Renal pelvis (tissue), 4 donors: ENCODE data around the gene SSUH2. TPM values are rescaled to one million over a fixed set of nuclear protein-coding genes. Genes with fewer than 3 reads are reported as not detected.

ENCODE experiments used
- DNase-seq: peaks from one replicate; pipeline ENCODE4 v3.0.0-alpha.2; 2013
- polyA plus RNA-seq, 3 donors: library from polyadenylated mRNA; unstranded; fragments of 120-200 nt; gene quantifications; one replicate each; pipeline ENCODE4 v1.2.1, GENCODE V29; 2013; ENCODE audit not compliant: insufficient read length in 3 of 3

Gene SSUH2
- polyA plus RNA-seq, 3 donors: 4.6 to 5.3 (median 5.0) TPM

DNA sequence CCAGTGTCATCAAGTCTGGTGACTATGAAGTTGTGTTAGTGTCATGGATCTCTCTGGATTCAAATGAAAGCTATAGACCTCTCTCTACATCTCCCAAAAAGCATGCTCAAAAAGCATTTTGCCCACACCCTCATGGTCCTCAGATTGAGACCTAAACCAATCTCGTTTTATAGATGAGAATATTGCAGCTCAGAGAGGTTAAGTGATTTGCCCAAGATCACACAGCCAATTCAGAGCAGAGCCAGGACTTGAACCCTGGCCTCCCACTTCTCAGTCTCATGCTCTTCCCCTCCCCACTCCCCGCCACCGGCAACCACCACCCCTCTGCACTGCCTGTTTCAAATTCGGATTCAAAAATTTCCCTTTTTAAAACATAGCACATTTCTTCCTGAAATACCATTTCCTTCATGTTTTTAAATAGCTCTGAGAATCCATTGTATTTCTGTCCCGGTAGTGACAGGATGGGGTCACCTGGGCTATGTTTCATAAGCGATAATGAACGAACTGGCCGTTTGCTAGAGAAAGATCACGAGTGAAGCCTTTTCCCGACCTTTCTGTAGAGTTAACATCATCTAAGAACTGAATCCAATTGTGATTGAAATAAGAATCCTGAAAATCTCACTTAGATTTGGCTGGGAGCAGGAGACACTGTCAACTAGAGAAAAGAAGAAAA lies 769 bp downstream of the SSUH2 start:
- DNase-seq: no peak

DNA sequence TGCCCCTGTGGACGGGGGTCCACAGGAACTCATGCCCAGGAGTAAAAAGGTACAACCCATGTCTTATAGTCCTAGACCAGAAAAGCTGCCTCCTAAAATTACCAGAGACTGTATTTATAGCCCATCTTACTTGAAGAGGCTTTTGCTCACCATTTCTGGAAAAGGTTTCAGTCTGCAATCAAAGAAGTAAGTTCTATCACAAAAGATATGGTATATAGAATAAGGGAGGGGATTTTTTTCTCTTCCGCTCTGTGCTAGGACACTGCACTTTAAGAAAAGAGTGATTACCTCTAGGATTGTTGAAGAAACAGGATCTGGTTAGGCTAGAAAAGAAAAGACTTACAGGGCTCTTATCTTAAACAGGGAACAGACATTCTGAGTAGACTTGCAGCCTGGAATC lies 2.6 kb downstream of the SSUH2 start:
- DNase-seq: no peak

DNA sequence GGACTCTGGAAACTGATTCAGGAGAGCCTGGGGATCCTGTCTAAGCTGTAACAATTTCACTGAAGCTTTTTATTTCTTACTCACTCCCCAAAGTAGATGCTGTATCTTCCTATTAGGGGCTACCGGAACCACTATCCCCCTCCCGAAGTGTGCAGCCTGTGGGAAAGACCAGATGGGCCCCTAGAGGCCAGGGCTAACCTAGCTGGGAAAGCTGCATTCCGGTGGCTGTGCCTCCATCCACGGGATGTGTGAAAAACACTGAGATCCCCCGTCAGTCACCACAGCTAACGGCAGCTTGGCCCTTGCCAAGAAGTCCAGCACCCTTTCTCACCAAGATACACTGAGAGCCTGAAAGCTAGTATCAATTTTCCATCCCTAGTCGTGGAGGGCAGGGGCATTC lies 3.1 kb downstream of the SSUH2 start:
- no peak for DNase-seq

DNA sequence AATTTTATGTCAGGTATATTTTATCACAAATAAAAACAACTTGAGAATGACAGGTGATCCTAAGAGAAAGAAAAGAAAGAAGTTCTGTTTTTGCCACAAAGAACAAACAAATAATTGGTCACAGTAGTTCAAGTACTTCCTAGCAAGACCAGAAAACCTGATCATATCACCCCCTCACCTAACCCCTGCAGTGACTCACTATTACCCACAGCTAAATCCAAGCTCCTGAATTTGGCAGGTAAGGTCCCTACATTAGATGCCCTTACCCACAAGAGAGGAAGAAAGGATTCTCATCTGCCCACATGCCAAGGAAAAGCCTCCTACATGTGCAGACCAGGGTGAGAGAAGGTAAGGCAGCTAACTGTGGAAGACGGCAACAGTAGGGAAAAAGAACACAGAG lies 4.4 kb downstream of the SSUH2 start:
- no peak for DNase-seq

DNA sequence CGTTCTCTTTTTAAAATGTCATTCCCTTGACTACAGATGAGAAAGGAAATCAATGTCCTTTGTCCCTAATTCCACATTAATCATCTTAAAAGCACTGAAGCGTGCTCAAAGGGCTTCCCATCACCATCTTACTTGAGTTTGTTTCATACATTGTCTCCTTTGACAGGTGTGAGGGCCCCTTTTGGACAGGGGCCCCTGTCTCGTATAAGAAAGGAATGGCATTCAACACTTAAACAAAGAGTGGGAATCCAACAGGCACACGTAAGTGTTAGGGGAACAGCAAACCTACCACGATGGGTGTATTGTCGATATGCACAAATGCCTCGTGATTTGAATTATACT lies 5.0 kb downstream of the SSUH2 start:
- DNase-seq: no peak

DNA sequence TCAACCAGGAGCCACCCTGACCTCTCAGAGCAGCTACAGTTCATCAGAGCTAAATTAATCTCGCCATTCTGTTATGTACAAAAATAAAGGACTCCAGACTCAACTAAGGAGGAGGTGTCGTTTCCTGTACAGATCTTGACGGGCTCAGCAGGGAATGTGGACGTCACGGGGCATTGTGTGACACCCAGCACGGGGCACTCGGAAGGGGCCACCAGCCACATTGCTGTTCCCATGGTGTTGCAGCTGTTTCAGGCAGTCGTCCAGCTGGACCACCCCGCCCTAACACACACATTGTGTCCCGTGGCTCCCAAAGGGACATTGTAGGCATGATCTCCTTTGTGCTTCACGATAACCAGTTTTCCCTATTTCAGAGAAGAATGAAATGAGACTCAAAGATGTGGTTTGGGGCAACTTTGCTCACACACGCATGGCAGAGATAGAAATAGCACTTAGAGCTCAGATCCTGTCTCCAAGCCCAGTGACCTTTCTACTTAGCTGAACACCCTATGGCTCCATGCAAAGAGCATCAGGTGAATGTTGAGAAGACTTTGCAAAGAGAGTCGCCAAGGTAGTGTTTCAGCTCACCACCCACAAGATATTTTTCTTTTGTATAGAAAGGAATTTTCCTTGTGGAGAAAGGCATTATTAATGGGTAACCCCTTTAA lies 5.5 kb downstream of the SSUH2 start:
- DNase-seq: no peak

DNA sequence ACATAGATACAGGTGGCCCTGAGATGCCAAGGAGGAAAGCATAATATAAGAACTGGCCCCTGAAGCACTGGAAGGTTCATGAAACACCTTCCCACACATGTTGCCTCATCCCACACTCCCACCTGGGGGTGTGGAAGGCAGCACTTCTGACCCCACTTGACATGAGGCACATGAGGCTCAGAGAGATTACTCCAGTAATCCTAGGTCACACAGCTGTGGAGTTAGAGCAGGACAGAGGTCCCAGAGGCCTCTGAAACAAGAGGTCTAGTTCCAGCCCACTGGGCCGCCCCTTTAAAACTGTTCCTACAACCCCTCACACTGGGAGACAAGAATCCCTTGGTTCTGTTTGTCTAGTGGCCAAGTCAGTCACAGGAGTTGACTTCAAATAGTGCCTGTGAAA lies 7.2 kb downstream of the SSUH2 start:
- DNase-seq: no peak

DNA sequence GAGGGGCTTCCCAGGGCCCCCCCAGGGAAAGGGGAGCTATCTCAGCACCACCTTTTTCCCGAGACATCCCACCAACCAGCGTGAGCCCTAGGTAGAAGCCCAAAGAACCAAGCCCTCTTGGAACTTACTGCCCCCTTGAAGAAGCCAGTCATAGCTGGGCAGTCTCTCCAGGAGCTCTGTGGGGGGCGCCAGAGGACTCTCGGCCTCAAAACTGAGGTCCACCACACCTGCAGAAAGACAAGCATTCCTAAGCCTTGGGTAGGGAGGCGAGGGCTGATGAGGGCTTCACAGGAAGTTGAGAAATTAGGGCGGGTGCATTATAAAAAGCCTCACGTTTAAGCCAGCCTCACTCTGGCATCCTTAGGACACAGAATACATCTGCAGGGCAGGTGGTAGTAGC lies 9.0 kb downstream of the SSUH2 start:
- no peak for DNase-seq

DNA sequence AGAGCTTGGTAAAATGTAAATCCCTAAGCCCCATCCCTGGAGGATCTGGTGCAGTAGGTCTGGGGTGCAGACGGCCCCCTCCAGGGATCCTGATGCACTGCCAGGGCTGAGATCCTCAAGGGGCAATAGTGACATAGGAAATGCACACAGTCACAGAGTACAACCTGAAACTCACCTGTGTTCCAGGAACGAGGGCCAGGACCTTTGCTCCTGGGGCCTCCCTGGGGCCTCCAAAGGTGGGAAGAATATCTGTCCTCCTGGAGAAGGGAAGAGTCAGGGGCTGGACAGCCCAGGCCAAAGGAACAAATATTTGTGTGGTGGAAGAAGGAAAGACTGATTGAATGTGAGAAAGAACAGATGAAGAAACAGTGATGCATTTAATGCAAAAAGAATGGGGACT lies 9.5 kb downstream of the SSUH2 start:
- DNase-seq: no peak

DNA sequence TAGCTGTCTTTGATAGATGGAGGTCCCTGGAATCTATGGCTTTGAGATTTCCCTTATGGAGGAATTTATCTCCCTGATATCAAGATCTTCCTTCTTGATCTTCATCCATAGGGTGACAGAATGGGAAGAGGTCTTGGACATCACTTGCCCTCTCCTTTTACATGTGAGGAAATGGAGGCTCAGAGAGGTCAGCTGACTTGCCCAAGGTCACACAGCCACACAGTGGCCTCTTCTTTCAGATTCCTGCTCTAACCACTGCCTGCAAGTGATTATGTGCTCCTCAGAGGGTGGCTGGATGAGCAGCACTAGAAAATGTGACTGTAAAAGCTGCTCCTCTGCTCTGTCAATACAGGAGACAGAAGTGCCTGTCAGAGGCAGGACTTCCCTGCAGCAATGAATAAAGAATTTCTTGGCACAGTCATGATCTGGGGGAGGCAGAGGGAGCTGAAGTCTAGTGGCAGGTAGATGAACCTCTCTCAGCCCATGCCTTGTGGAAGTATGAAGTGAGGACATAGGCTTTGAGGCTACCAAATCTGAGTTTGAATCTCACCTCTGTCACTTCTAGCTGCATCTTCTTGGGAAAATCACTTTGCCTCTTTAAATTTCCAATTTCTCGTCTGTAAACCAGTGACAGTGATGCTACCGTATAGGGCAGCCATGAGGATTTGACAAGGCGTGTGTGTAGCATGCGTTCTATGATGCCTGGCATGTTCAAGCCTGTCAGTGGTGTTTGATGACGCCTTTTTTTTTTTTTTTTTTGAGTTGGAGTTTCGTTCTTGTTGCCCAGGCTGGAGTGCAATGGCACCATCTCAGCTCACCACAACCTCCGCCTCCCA lies 12.0 kb downstream of the SSUH2 start:
- no peak for DNase-seq

DNA sequence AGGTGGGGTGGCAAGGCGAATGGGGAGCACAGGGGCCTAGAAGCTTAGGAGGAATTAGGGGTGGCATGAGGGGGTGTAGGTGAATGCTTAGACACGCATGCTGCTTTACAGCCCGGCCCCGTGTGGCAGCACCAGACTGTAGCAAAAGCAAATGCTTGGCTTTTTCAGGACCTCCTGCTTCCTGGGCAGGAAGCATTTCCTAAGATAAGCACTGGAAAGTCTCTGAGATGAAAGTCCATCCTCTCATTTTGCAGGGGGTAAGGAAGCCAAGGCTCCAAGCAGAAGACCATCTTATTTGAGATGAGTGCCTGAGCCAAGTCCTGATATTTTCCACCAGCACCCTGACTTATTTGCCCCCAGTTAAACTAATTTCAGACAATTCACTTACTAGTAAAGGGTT lies 12.9 kb downstream of the SSUH2 start:
- no peak for DNase-seq

DNA sequence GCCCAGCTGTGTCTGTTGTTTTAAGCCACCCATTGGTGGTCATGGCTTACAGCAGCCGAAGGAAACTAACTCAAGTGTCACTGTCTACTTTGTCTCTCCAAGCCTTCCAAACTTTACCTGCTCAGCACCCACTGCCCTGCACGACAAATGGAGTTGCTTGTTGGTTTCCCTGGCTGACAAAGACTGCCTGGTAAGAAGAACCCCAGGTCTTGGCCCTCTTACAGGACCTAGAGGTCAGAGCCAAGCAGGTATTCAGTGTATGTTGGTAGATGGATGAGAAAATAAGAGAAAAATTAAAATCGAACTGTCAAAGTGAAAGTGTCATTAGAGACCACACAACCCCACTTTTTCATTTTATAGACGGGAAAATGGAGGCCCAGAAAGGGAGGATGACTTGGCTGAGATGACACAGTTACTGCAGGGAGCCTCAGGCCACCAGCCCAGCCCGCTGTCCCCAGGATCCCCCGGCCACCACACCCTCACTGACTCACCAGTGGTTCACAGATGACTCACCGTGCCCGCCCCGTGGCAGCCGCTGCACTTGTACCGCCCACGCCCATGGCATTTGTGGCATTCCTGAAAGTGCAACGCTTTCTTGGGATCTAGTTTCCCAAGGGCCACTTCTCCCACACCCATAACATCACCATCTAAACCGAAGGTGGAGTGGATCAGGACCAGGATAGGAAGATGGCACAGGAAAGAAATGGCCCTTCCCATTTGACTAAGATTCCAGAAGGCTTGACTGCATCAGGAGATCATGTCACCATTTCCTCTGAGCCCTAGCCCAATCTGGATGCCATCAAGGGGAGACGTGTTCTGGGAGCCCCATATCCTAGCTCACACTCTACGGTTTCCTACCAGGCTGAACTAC lies 15.2 kb downstream of the SSUH2 start:
- no peak for DNase-seq

DNA sequence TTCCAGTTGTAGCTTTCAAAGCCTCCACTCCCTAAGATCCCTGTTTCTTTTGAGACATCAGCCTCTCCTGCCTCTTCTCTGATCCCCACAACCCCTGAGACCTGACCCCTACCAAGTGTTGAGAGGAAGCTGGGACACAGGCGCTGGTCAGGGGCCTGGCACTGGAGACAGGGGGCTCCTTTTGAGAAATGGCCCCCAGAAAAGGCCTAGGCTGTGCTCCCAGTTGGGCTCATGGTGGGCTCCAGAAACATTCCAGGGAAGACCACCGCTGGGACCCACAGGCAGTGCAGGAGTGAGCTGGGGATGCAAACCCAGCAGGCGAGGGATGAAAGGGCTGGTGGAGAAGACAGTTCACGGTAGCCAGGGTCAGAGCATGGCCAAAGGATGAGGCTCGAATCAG lies 16.6 kb downstream of the SSUH2 start:
- no peak for DNase-seq

DNA sequence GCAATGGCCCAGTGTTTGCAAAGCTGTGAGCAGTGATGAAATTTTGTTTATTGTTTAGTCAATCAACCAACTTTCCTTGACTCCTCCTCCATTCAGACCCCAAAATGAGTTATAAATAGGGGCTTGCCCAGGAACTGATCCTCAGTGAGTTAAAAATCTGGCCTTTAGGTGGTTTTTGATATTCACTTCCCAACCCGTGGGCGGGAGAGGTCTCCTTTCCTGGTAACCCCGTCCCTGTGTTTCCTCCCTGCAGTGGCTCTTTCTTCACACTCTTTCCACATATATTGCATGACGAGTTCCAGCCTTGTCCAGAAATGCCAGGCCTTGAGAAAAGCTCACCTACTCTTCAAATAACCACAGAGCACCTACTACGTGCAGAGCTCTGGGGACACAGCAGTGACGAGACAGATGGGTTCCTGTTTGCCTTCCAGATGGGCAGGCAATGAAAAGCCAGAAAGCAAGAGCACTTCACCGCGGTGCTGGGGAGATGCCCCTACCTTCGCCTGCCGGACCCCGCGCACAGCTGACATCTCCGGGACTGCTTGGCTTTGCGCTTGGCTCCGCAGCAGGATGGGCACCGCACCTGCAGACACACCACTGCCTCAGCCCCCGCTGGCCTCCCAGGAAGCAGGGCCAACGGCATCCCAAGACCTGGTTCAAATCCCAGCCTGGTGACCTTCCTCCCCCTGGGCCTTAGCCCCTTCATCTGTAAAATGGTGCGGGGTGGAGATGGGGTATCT lies 17.2 kb downstream of the SSUH2 start:
- no peak for DNase-seq

DNA sequence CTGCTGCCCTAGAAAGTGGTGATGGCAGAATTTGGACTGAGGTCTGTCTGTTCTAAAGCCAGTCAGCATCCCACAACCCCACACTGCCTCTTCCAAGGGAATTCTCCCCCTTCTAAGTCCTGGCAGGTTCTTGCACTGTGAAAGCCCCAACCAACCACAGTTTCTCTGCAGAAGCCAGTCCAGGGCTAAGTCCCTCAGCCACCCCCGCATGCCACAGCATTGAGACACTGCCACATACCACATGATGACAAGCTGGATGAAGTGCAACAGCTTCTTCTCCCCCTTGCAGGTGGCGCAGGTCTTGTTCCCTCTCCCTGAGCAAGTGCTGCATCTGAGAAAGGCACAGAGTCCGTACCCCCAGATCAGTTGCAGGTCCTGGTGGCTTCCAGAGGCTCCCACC lies 18.6 kb downstream of the SSUH2 start:
- DNase-seq: no peak

DNA sequence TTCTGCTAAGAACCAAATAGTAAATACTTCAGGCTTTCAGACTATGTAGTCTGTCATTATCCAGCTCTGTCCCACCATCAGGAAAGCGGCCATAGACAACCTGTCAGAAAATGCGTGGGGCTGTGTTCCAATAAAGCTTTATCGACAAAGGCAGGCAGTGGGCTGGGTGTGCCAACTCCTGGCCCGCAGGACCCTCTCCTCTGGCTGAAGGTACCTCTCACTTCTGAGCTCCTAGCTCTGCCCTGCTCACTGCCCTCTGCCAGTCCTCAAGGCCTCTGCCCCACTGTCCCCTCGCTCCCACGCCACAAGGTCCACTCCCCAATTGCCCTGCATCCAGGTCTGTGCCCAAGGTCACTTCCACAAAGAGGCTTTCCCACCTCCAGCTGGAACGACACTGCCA lies 20.0 kb downstream of the SSUH2 start:
- DNase-seq: no peak

DNA sequence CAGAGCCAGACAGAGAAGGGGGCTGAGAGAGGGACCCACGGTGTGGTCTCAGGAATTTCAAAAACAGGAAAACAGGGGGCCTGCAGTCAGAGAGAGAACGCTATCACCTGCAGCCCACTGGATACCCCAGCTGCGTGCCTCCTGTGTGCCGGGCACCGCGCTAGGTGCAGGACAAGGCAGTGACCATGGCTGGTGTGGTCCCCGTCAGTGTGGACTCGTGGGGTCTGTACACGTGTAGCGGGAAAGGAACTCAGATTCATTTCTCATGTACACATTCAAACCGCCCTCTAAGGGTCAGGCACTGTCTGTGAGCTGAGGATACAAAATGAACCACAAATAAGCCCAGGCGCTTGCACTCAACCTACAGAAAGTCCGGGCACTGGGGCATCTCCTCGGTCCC lies 20.9 kb downstream of the SSUH2 start:
- DNase-seq: no peak

DNA sequence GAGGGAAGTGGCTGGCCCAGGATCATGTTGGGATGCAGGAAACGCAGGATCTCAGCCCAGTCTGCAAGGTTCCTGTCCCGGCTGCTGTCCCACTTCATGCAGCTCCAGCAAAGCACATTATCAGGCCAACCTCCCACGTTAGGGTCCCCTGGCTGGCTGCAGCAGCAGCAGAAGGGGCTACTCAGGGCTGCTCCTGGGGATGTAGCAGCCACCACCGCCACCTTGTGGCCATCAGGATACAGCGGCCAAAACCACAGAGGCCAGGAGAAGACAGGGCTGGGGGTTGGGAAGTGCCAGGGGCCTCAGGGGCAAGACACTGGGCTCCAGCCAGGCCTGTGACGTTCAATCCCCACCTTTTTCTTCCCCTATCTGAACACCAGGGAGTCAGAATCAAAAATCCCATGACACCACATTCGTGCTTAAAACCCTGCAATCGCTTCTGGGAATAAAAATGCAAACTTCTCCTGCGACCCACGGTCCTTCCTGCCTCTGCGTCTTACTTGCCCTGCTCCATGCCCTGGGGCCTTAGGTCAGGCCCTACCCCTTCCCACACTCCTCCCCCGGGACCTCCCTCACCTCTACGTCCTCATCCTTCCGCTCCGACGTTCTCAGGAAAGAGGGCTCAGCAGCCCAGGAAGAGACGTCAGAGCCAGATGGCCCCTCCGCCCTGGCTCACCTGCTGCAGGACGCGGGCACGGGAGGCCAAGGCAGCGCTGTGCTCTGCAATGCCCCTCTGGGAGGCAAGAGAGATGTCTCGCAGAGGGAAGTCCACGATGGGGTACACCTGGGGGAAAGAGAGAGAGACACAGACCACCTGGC lies 21.5 kb downstream of the SSUH2 start:
- DNase-seq: peak; percentile 73

DNA sequence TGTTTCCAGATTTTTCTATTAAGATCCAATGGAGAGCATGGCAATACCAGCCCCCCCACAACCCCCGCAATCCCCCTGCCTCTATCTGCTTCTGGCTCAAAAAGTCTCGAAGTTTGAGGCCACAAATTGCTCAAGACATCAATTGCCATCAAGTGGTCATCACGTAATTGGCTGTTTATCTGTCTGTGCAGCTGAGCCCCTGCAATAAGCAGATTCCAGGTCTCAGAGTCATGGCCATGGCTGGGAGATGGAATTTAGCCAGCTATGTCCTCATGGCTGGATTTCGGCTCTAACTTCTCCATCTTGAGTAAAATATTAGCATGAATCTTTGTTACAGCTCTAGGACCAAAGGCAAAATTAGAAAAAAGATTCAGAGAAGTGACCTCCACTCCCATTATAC lies 22.7 kb downstream of the SSUH2 start:
- DNase-seq: no peak

DNA sequence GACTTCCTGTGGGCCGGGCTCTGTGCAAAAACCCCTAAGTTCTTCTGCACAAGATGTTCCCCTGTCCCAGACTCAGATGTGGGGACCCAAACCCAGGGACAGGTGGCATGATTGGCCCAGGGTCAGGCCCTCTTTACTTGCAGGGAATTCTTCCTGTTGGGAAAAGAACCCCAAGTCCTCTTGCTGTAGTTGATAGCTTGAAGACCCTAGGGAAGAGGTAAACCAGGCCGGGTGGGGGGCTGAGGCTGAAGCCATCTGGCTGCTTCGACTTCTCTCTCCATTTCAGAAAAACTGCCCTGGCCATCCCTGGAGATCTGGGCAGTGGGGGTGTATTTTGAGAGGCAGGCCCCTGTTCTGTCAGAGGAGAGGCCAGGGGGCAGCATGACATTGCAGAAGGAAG lies 23.5 kb downstream of the SSUH2 start:
- DNase-seq: no peak

DNA sequence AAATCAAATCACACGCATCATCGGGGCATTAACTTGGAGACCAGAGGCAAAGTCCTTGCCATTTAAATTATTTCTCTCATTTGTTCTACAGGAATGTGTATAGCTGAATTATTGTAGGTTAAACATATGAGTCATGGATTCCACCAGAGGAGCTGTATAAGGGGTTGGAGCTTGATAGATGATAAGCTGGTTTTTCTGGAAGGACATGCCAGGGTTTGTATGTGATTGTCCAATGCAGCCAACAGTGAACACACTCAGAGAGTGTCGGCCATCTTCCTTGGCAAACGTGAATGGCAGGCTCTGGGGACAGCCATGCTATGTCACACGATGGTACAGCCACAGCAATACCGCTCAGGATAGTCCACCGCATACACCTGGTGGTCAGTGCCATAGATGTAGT lies 25.1 kb downstream of the SSUH2 start:
- no peak for DNase-seq
